GM18508 (cell line): ENCODE results near the gene UNC5A.

Source experiments
- ATAC-seq: cut with Tn5 transposase; IDR thresholded peaks from one replicate; pipeline ENCODE4 v1.9.1; 2021; ENCODE audit warnings: moderate number of reproducible peaks; ENCODE audit not compliant: insufficient read depth, unreplicated experiment

UNC5A gene

GRCh38 chr5:176837707-176838115 lies 27.4 kb downstream of the UNC5A start:
- no peak for ATAC-seq

- ATAC-seq, result no peak
Observed at GRCh38 chr5:176843673-176844072, 33.3 kb downstream of the UNC5A start.

- no peak for ATAC-seq
Observed at GRCh38 chr5:176844281-176844680, 33.9 kb downstream of the UNC5A start.

- no peak for ATAC-seq
Observed at GRCh38 chr5:176844706-176845391, 34.5 kb downstream of the UNC5A start.

- no peak for ATAC-seq
Observed at GRCh38 chr5:176845392-176845713, 35.0 kb downstream of the UNC5A start.

GRCh38 chr5:176846335-176847140 lies 36.2 kb downstream of the UNC5A start:
- no peak for ATAC-seq

GRCh38 chr5:176847148-176847547 lies 36.8 kb downstream of the UNC5A start:
- no peak for ATAC-seq

GRCh38 chr5:176847726-176848290 lies 37.4 kb downstream of the UNC5A start:
- ATAC-seq, result no peak

- ATAC-seq, result no peak
Observed at GRCh38 chr5:176848651-176849050, 38.3 kb downstream of the UNC5A start.

GRCh38 chr5:176849611-176850227 lies 39.4 kb downstream of the UNC5A start:
- ATAC-seq, result no peak

- no peak for ATAC-seq
Observed at GRCh38 chr5:176850371-176851245, 40.2 kb downstream of the UNC5A start.

GRCh38 chr5:176851380-176851779 lies 41.0 kb downstream of the UNC5A start:
- ATAC-seq, result no peak

GRCh38 chr5:176851871-176852658 lies 41.7 kb downstream of the UNC5A start:
- no peak for ATAC-seq

- ATAC-seq, result no peak
Observed at GRCh38 chr5:176853151-176853778, 42.9 kb downstream of the UNC5A start.

GRCh38 chr5:176854164-176854563 lies 43.8 kb downstream of the UNC5A start:
- ATAC-seq, result no peak

- no peak for ATAC-seq
Observed at GRCh38 chr5:176855598-176855997, 45.2 kb downstream of the UNC5A start.

- no peak for ATAC-seq
Observed at GRCh38 chr5:176856746-176857145, 46.4 kb downstream of the UNC5A start.

GRCh38 chr5:176857216-176857893 lies 47.0 kb downstream of the UNC5A start:
- ATAC-seq, result no peak
